ENCODE data around the gene MYB. TPM values are rescaled to one million over a fixed set of nuclear protein-coding genes. Genes with fewer than 3 reads are reported as not detected.

The MYB gene
- total and polyA plus RNA-seq, 2 experiments from 2014 or later: 4.2 to 7.9 TPM

DNA sequence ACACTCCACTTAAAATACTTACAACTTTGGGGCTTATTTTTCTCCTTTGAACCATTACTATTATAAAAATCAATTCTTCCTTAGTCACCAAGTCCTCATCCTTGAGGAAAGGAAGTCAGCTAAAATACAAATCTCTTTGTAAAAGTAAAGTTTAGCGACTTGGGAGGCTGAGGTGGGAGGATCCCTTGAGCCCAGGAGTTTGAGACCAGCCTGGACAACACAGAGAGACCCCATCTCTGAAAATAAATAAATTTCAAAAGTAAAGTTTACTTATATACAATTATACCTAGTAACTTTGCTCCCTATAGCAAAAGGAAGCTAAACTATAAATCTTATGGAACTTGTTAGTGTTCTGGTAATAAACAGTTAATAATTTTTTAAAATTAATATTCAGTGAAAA is 40.4 kb downstream of the MYB start:
- H3K36me3 ChIP-seq (ENCODE audit: insufficient read depth): no peaks in the 10 kb centered on the region
- Mint-ChIP-seq H3K4me1 (peaks cover 7% of the 10 kb centered on the region; the same call in 2 of the 3 replicates), H3K27ac (no peak overlapping the region), H3K36me3 (ENCODE audit: low read depth) (peaks cover 4% of the 10 kb centered on the region; the same call in 1 of the 3 replicates), H3K27me3 (ENCODE audit: insufficient read depth, low read depth, poor library complexity) (peaks cover 4% of the 10 kb centered on the region), H3K9me3 (no peaks in the 10 kb centered on the region), H3K4me3 (no peak overlapping the region)
- H3K4me1 ChIP-seq (ENCODE audit: insufficient read depth): no peaks in the 10 kb centered on the region; the same call in 1 of the 2 replicates
- no peak for DNase-seq (ENCODE audit: low spot score)
- TF ChIP-seq EZH2phosphoT487 (IDR thresholded peaks at IDR 0.05; ENCODE audit: unreplicated experiment) (no peak), JUNB (IDR thresholded peaks at IDR 0.05; ENCODE audit: unreplicated experiment) (no peak), NANOG (IDR thresholded peaks at IDR 0.05; ENCODE audit: borderline replicate concordance) (no peak), EZH2 (IDR thresholded peaks at IDR 0.05; ENCODE audit: low read depth, unreplicated experiment) (no peak), CTCF (conservative IDR thresholded peaks at IDR 0.05; ENCODE audit: low read depth in 2 of 2) (no peak)
- H3K27ac ChIP-seq (ENCODE audit: low read depth): no peak overlapping the region
- no peak overlapping the region for H3K4me3 ChIP-seq
- no peaks in the 10 kb centered on the region for H4K20me1 ChIP-seq (replicated peaks; ENCODE audit: insufficient read depth)
- no peaks in the 10 kb centered on the region for H3K79me2 ChIP-seq (replicated peaks; ENCODE audit: insufficient read depth)
- no peaks in the 10 kb centered on the region for H3K9me2 ChIP-seq (ENCODE audit: insufficient read depth)
- H3F3A ChIP-seq (replicated peaks; ENCODE audit: low read depth): no peaks in the 10 kb centered on the region
- no peak overlapping the region for H2AFZ ChIP-seq
- ATAC-seq: no peak
- no peak overlapping the region for H3K4me2 ChIP-seq
- H3K27me3 ChIP-seq (ENCODE audit: insufficient read depth): no peaks in the 10 kb centered on the region

- no peak for DNase-seq (ENCODE audit: low spot score)
- H3F3A ChIP-seq (replicated peaks; ENCODE audit: low read depth): no peaks in the 10 kb centered on the region
- Mint-ChIP-seq H3K36me3 (ENCODE audit: low read depth) (peaks cover 4% of the 10 kb centered on the region; the same call in 1 of the 3 replicates), H3K4me3 (no peak overlapping the region), H3K27ac (no peak overlapping the region), H3K27me3 (ENCODE audit: insufficient read depth, low read depth, poor library complexity) (peaks cover 4% of the 10 kb centered on the region), H3K4me1 (peaks cover 7% of the 10 kb centered on the region; the same call in 2 of the 3 replicates), H3K9me3 (no peaks in the 10 kb centered on the region)
- H3K4me1 ChIP-seq (ENCODE audit: insufficient read depth): no peaks in the 10 kb centered on the region; the same call in 1 of the 2 replicates
- H2AFZ ChIP-seq: no peak overlapping the region
- no peaks in the 10 kb centered on the region for H3K27me3 ChIP-seq (ENCODE audit: insufficient read depth)
- no peaks in the 10 kb centered on the region for H3K9me2 ChIP-seq (ENCODE audit: insufficient read depth)
- no peaks in the 10 kb centered on the region for H3K36me3 ChIP-seq (ENCODE audit: insufficient read depth)
- no peaks in the 10 kb centered on the region for H4K20me1 ChIP-seq (replicated peaks; ENCODE audit: insufficient read depth)
- H3K79me2 ChIP-seq (replicated peaks; ENCODE audit: insufficient read depth): no peaks in the 10 kb centered on the region
- no peak overlapping the region for H3K4me2 ChIP-seq
- ATAC-seq: no peak
- no peak overlapping the region for H3K27ac ChIP-seq (ENCODE audit: low read depth)
- H3K4me3 ChIP-seq: no peak overlapping the region
- TF ChIP-seq JUNB (IDR thresholded peaks at IDR 0.05; ENCODE audit: unreplicated experiment): no peak
- TF ChIP-seq, protein P1, sequence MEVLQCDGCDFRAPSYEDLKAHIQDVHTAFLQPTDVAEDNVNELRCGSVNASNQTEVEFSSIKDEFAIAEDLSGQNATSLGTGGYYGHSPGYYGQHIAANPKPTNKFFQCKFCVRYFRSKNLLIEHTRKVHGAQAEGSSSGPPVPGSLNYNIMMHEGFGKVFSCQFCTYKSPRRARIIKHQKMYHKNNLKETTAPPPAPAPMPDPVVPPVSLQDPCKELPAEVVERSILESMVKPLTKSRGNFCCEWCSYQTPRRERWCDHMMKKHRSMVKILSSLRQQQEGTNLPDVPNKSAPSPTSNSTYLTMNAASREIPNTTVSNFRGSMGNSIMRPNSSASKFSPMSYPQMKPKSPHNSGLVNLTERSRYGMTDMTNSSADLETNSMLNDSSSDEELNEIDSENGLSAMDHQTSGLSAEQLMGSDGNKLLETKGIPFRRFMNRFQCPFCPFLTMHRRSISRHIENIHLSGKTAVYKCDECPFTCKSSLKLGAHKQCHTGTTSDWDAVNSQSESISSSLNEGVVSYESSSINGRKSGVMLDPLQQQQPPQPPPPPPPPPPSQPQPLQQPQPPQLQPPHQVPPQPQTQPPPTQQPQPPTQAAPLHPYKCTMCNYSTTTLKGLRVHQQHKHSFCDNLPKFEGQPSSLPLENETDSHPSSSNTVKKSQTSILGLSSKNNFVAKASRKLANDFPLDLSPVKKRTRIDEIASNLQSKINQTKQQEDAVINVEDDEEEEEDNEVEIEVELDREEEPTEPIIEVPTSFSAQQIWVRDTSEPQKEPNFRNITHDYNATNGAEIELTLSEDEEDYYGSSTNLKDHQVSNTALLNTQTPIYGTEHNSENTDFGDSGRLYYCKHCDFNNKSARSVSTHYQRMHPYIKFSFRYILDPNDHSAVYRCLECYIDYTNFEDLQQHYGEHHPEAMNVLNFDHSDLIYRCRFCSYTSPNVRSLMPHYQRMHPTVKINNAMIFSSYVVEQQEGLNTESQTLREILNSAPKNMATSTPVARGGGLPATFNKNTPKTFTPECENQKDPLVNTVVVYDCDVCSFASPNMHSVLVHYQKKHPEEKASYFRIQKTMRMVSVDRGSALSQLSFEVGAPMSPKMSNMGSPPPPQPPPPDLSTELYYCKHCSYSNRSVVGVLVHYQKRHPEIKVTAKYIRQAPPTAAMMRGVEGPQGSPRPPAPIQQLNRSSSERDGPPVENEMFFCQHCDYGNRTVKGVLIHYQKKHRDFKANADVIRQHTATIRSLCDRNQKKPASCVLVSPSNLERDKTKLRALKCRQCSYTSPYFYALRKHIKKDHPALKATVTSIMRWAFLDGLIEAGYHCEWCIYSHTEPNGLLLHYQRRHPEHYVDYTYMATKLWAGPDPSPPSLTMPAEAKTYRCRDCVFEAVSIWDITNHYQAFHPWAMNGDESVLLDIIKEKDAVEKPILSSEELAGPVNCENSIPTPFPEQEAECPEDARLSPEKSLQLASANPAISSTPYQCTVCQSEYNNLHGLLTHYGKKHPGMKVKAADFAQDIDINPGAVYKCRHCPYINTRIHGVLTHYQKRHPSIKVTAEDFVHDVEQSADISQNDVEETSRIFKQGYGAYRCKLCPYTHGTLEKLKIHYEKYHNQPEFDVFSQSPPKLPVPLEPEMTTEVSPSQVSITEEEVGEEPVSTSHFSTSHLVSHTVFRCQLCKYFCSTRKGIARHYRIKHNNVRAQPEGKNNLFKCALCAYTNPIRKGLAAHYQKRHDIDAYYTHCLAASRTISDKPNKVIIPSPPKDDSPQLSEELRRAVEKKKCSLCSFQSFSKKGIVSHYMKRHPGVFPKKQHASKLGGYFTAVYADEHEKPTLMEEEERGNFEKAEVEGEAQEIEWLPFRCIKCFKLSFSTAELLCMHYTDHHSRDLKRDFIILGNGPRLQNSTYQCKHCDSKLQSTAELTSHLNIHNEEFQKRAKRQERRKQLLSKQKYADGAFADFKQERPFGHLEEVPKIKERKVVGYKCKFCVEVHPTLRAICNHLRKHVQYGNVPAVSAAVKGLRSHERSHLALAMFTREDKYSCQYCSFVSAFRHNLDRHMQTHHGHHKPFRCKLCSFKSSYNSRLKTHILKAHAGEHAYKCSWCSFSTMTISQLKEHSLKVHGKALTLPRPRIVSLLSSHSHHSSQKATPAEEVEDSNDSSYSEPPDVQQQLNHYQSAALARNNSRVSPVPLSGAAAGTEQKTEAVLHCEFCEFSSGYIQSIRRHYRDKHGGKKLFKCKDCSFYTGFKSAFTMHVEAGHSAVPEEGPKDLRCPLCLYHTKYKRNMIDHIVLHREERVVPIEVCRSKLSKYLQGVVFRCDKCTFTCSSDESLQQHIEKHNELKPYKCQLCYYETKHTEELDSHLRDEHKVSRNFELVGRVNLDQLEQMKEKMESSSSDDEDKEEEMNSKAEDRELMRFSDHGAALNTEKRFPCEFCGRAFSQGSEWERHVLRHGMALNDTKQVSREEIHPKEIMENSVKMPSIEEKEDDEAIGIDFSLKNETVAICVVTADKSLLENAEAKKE (CRISPR knock-in tag; IDR thresholded peaks at IDR 0.05): no peak
- no peak for TF ChIP-seq POLR2AphosphoS5 (IDR thresholded peaks at IDR 0.05; ENCODE audit: low read depth)
- TF ChIP-seq ZNF331 (CRISPR knock-in tag; IDR thresholded peaks at IDR 0.05; ENCODE audit: low read depth): no peak
- TF ChIP-seq, protein P2, sequence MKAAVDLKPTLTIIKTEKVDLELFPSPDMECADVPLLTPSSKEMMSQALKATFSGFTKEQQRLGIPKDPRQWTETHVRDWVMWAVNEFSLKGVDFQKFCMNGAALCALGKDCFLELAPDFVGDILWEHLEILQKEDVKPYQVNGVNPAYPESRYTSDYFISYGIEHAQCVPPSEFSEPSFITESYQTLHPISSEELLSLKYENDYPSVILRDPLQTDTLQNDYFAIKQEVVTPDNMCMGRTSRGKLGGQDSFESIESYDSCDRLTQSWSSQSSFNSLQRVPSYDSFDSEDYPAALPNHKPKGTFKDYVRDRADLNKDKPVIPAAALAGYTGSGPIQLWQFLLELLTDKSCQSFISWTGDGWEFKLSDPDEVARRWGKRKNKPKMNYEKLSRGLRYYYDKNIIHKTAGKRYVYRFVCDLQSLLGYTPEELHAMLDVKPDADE (IDR thresholded peaks at IDR 0.05): no peak
Measured at GRCh38 chr6:135222623-135223022, 41.5 kb downstream of the MYB start.

Measured in GM23338 (cell line).